Endothelial cell of umbilical vein (primary cell): ENCODE measurements around the gene MYCL.
"Not testable (repeated sequence)": the region's sequence is repeated elsewhere in the genome, so short reads cannot be mapped to it uniquely, and the experiment has no call there.

Experiments used
- CTCF ChIP-seq, 2 donors: IDR thresholded peaks; 1 replicate in 1 of 2; 2 replicates in 1 of 2; pipeline ENCODE4 v1.5.1; 2011; ENCODE audit warnings: low read length in 2 of 2, mild to moderate bottlenecking in 2 of 2, moderate library complexity in 2 of 2, control low read depth in 1 of 2, inconsistent platforms in 1 of 2, low read depth in 1 of 2; ENCODE audit not compliant: insufficient read depth in 1 of 2; ENCODE audit errors: extremely low read depth in 1 of 2
- EZH2 ChIP-seq: IDR thresholded peaks from 2 replicates; pipeline ENCODE4 v1.6.1; 2012; ENCODE audit warnings: borderline replicate concordance, low read depth, mild to moderate bottlenecking, moderate library complexity, low read length, inconsistent platforms; ENCODE audit not compliant: severe bottlenecking
- JUN ChIP-seq: IDR thresholded peaks from 2 replicates; pipeline ENCODE4 v1.6.1; 2011; ENCODE audit warnings: borderline replicate concordance, low read depth; ENCODE audit not compliant: insufficient read length, insufficient read depth
- MAX ChIP-seq: IDR thresholded peaks from 2 replicates; pipeline ENCODE4 v1.6.1; 2011; ENCODE audit not compliant: insufficient read depth, insufficient read length
- POLR2A ChIP-seq: IDR thresholded peaks from 2 replicates; pipeline ENCODE4 v1.6.1; 2012; ENCODE audit warnings: low read depth, mild to moderate bottlenecking, control low read depth, low read length
- POLR2AphosphoS5 ChIP-seq: IDR thresholded peaks from 2 replicates; pipeline ENCODE4 v1.6.1; 2012; ENCODE audit warnings: low read depth, mild to moderate bottlenecking, control low read depth, low read length, moderate library complexity; ENCODE audit not compliant: insufficient read depth

GRCh38 chr1:39871043-39871442, 30.7 kb downstream of the MYCL start:
- not testable (repeated sequence) for TF ChIP-seq POLR2AphosphoS5; EZH2; CTCF (IDR thresholded peaks at IDR 0.05; ENCODE audit: extremely low read depth in 1 of 2, insufficient read depth in 1 of 2, low read depth in 1 of 2, low read length in 2 of 2); POLR2A; MAX; JUN
